ENCODE results near the gene COPB1.

COPB1 gene

GRCh38 chr11:14518820-14519219, 19.2 kb upstream of the COPB1 start:
- intact Hi-C loops (cut with DNase I) = no loop called here

GRCh38 chr11:14513800-14514199, 14.2 kb upstream of the COPB1 start:
- DNase-seq = no peak
- intact Hi-C loops (cut with DNase I) = no loop called here

More at GRCh38 chr11:14518820-14519219, 19.2 kb upstream of the COPB1 start:
- DNase-seq = no peak

- no peak for DNase-seq
- intact Hi-C loops (cut with DNase I) = no loop called here
These were observed 6.9 kb upstream of the COPB1 start for GRCh38 chr11:14506532-14506931.

DNA sequence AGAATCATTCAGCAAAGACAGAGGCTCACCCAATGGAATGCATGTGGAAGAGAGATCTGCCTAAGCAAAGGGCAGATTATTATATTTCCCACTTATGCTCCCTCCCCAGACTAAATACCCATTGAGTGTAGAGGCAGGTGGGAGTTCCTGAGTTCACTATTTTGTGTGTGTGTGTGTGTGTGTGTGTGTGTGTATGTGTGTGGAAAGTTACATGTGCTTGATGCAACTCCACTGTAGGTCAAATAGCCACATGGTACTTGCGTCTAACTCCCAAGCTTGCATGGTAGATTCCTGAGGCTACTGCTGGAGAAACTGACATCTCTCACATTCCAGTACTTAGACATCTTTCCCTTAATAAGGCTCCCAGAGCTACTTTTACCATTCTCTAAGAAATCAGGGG, 3.4 kb upstream of the COPB1 start:
- DNase-seq = no peak
- intact Hi-C loops (cut with DNase I) = no loop called here

DNA sequence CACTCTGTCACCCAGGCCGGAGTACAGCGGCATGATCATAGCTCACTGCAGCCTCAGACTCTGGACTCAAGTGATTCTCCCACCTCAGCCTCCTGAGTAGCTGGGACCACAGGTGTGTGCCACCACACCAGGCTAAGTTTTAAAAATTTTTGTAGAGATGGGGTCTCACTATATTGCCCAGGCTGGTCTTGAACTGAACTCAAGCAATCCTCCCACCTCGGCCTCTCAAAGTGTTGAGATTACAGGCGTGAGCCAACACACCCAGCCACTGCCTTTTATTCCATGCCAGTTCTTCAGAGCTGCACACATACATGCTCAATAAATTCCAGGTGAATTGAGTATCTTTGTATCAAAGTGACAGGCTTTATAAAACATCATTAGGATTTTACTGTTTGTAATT, 2.4 kb upstream of the COPB1 start:
- intact Hi-C loops (cut with DNase I) = no loop called here

DNA sequence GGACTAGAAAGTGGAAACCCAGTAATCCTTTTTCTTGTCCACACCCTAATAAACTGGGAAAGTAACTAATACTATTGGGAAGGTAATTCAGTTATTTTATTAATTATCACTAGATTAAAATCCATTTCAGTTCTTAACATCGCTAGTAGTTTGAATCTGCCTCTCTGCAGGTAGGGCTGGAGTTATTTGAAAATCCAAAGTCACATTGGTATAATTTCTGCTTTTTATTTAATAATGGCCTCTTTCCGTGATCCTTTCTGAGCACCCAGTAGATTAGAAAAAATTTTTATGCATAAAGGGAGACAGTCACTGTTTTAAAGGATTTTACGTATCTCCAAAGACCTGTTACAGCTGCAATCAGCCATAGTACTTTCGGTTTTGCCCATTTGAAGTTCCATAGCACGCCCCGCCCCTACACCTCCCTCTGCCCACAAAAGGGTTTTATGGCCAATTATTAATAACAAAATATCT, 605 bp upstream of the COPB1 start:
- peak in 2 of 10 donors; percentile 17 to 63 for DNase-seq
- intact Hi-C loops (cut with DNase I) = no loop called here

More for the DNA sequence above, 2.4 kb upstream of the COPB1 start:
- no peak for DNase-seq

DNA sequence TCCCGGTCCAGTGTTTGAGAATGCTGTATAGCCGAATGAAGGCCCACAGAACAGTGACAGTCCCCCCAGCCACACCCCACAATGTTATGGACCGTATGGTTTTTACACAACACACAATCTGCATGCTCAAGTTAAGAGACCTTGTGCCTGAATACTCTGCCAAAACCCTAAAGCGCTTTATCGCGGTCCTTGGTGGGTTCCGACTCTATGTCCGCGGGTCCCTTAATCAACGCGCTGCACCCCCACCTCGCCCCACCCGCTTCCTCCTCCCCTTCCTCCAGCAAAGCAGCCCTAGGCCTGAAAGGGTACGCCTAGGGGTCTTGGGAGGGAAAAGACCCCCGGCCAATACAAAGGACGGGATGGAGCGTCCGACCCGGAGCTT, 442 bp downstream of the COPB1 start:
- peak in 3 of 10 donors; percentile 15 to 80 (median 21) for DNase-seq
- intact Hi-C loops (cut with DNase I) = loop anchor here (1.0 kb wide), 1 partner anchor 21 kb away; the partner anchor contains the start of gene PSMA1

DNA sequence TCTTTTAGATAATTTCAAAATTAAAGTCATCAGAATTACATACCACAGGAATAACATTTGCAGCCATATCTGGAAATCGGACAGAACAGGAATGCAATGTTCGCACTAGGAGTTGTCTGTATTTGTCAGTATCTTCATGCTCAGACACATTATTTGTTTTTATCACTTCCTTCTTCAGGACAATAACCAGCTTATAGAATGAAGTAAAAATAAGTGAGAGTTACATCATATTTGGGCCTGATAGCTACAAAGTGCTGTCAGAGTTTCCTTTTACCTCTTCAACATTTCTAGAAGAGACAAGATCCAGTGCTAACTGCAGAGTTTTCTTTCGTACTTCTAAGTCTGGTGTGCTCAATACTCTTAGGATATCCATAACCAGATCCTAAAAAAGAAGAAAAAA, 18.9 kb downstream of the COPB1 start:
- no peak for DNase-seq
- intact Hi-C loops (cut with DNase I) = no loop called here

DNA sequence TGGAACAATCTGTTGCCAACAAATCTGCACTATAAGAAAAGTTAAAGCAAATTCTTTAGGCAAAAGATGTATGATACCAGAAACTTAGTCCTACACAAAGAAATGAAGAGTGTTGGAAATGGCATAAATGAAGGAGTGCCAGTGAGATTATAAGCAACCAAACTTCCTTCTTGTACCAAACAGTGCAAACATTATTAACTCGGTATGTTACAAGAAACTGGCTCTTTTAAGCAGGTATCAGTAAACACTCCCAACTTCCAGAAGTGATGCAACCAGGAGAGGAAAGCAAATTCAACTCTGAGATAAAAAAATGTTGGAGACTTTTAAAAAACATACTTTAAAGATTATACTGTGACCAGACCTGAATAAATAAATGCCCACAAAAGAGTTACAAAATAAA, 28.5 kb downstream of the COPB1 start:
- intact Hi-C loops (cut with DNase I) = no loop called here
- no peak for DNase-seq

- DNase-seq = no peak
- intact Hi-C loops (cut with DNase I) = no loop called here
These were observed 36.0 kb downstream of the COPB1 start for GRCh38 chr11:14463623-14464022.

- no peak for DNase-seq
- intact Hi-C loops (cut with DNase I) = no loop called here
These were observed 39.5 kb downstream of the COPB1 start for GRCh38 chr11:14460147-14460546.

DNA sequence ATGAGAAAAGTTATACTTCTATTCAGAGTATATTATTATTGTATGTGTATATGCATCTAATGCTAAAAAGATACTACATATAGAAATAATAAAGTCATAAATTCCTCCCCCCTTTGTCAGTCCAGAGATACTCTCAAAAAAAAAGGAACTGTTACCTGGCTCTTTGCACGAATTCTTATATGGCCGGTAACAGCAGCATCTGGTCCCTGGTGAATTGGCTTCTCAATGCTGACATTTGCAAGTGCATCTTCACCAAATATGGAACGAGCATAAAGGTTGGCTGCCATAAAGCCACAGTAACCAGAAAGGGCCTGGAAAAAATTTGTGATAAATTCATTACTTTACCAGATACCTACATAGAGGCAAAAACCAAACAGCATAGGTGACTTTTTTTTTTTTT, 41.2 kb downstream of the COPB1 start:
- DNase-seq = no peak
- intact Hi-C loops (cut with DNase I) = no loop called here

DNA sequence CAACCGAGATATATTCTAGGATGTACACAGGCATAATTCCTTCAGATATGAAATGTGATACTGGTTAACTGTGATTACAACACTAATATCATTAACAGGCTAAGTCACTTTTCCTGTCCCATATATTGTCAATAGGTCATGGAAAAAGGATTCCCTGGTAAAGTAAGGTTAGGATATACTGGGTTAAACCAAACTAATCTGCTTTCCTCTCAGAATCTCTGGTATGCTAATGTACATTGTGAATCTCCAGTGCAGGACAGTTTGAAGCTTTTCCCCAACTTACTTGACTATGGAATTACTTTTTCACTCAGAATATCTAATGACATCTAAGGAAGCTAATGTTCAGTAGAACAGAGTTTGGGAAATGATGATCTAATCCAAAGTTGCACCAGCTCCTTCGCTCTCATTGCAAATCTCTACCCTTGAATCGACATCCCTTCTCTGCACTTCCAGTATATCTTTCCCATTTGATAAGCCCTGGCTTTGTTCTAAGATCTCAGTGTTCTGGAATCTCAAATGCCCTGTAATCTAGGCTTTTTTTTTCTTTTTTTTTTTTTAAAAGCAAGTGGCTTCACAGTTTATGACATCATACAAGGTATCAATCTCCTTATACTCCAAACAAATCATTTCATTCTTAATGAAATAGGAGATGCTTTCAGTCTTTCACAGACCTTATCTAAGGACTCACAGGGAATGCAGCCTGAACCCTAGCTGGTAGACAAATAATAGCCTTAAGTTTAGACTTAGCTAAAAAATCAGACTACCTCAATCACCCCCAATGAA, 43.8 kb downstream of the COPB1 start:
- DNase-seq = no peak
- intact Hi-C loops (cut with DNase I) = loop anchor here (1.0 kb wide), 1 partner anchor 156 kb away; no protein-coding TSS in a partner anchor

- intact Hi-C loops (cut with DNase I) = loop anchor here (1.0 kb wide), 1 partner anchor 155 kb away; no protein-coding TSS in a partner anchor
- DNase-seq = no peak
These were observed 44.6 kb downstream of the COPB1 start for GRCh38 chr11:14454861-14455632.

- DNase-seq = no peak
- intact Hi-C loops (cut with DNase I) = no loop called here
These were observed 47.8 kb downstream of the COPB1 start for GRCh38 chr11:14451825-14452224.

DNA sequence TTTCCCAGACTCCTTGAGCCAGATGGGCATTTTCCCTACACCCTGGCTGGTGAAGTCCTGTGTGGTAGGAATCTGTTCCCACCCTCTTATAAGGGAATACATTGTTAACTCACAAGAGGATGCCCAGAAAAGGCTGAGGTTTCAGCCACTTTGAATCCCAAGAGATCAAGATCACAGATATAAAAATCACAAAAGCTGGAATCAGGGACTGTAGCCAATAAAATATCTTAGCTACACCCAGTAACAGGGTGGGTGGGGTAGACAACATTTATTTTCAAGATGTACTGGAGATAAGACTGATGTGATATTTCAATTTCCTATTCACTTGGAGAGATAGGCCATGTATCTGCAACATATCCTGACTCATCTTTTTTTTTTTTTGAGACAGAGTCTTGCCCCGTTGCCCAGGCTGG, 50.3 kb downstream of the COPB1 start:
- intact Hi-C loops (cut with DNase I) = no loop called here
- no peak for DNase-seq

- intact Hi-C loops (cut with DNase I) = no loop called here
These were observed 51.4 kb downstream of the COPB1 start for GRCh38 chr11:14448240-14448639.

DNA sequence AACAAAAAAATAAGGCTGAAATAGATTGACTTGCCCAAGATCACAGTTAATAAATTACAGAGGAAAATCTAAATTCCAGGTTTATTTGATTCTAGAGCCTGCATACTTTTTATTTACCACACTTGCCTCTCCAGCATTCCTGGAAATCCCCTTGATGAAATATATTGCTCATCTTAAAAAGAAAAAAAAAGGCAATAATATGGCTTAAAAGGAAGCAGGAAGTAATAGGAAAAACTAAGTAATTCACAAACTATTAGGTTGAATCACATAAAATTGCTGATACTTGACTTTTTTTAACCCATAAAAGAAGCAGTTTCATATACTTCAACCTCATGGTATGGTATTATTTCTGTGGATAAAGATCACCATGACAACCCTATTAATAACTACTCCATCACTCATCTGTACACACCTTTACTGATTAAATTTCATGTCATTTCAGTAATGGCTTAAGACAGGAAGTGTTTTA, 52.9 kb downstream of the COPB1 start:
- DNase-seq = no peak
- intact Hi-C loops (cut with DNase I) = no loop called here

More at GRCh38 chr11:14448240-14448639, 51.4 kb downstream of the COPB1 start:
- no peak for DNase-seq

DNA sequence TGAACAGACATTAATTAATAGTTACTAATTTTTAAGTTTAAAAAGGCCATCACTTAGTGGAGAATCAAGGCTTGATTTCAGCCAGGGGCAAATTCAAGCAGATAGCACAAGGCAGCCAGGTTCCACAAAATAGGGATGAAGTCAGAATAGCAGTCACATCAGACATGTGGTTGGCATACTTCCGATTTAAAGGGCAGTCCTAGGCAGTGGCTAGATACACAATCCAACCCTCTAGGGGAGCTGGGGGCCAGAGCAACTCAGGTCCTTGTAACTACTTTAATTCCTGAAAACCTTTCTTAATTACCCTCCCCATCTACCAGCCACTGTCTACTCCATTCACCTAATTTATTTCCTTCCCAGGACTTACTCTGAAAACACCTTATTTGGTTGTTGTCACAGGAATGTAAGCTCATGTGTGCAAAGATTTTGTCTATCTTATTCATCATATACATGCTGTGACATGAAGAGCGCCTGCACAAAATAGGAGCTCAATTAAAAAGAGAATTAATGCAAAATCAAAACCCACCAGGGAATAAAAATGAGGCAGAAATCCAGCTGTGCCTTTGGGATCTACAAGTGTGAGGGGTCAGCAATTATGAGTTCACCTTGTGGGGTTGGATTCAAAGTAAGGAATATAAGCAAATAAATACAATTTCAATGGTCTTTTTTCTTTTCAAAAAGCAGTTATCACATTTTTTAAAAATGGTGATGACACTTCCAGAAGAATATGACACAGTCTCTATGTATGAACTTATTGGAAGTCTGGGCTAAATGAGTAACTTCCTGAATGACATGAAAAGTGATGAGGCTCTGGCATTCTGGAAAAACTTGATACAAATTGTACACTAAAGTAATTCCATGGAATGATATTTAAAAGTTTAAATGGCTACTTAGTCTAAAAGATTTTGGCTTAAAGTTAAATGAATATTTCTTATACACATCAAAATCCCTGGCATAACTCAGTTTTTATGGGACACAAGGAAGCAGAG, 53.8 kb downstream of the COPB1 start:
- DNase-seq = no peak
- intact Hi-C loops (cut with DNase I) = no loop called here

Data from posterior cingulate gyrus (tissue), 11 donors.